GM21381 (cell line): ENCODE results near the gene ANKRD6.

ENCODE experiments used
- ATAC-seq: cut with Tn5 transposase; IDR thresholded peaks from one replicate; pipeline ENCODE4 v1.9.1; 2021; ENCODE audit warnings: mild to moderate bottlenecking, moderate library complexity; ENCODE audit not compliant: unreplicated experiment

ANKRD6 gene

DNA sequence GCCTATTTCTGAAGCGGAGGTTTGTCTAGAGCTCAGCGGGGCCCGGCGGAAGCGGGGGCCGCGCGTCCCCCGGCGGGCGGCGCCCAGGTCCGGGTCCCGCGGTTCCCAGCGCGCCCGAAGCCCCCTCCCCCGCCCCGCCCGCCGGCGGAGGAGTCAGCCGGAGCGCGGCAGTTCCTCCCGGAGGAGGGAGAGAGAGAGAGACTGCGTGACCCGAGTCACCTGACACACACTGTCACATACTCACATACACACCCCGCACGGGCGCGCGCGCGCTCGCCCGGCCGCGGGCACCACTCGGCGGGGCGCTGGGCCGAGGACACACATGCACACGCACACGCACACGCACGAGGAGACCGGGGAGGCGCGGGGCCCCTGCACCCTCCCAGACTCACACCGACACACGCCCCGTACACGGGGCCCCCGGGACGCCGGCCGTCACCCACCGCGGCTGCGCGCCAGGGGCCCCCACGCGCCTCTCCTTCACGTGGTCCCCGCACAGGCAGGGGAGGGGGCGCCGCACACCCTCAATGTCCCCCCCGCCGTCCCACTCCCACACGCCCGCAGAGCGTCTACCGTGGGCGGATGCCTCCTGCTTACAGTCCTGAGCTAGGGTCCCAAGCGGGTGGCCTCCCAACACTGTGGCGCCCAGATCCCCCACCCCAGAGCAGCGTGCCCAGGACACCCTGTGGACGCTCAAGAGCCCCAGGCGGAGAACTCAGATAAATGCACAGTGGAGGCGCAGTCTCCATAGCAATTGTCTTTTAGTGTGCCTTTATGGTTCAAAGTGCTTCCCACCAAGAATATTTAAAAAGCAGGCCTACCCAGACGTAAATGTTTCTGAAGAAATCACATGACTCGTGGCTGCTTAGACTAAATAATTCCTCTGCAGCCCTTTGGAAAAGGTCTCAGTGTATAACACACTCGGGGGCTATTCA is 20.6 kb upstream of the ANKRD6 start, which contains the start of gene RRAGD:
TSS of gene RRAGD (minus strand) at position 203 of the 935 bp plus-strand sequence. CDS start 280 bp downstream, outside the sequence.
- peak; percentile 68 for ATAC-seq

DNA sequence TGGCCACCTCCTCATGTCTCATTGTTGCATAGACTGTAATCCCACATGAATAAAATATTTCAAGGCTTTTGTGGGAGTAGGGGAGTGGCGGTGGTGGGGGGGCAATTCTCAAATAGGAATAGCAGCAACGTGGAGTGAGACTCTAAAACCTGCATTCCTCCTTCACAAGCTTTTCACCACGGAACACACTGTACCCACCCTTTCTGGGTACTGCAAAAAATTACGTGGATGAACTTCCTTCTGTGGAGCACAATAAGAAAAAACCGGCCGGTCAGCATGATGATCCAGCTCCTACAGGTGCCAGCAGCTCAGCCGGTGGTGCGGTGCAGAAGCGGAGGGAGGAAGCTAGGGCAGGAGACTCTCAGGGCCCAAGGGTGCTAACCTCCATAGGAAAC is 19.9 kb upstream of the ANKRD6 start:
- ATAC-seq: no peak

DNA sequence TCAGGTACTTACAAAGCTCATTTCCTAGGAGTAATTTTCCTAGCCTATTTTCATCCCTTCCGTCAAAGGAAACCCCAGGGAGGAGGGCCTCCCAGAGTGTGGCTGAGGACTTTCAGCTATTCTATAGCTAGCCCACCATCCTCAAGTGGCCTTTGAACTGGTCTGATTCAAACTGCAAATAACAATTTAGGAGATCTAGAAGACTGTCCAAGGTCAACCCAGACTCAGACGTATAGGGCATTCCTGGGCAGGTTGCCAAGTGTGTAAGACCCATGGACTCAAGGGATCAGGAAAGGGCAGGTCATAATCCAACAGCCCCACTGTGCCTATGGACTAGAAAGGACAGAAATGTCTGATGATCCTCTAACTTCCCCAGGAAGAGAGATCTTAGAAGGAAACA is 18.7 kb upstream of the ANKRD6 start:
- ATAC-seq: no peak

DNA sequence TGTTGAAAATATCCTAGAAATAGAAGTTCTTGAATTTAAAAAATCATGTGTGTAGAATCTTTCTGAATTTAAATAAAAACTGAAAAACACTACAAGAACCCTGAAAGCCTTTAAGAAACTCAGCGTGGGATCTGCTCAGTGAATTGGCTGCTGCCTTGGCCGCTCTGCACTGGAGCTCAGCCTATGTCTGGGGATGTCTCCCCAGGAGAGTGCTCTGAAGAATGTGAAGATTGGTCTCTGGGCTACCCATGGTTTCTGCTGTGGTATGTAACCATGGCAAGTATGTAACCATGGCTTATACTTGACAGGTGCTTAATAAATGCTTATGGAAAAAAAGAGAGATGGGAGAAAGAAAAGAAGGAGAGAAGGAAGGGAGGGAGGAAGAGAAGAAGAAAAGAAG is 17.8 kb upstream of the ANKRD6 start:
- no peak for ATAC-seq

DNA sequence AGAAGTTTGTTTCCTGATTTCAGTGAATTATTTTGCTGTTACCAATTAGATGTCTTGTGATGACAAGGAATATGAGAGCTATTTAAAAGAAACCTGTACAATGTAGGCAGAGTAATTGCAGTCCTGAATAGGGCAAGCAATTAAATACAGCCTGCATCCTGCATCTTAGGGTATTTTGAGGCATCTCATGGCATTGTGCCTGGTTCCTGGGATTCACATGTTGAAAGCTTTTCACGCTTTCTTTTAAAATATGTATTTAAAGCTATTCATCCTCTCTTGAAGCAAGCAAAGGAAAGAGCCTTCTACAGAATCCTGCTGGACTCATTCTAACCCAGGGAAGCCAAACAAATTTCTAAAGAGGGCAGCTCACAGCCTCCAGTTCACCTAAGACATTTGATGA is 16.2 kb upstream of the ANKRD6 start:
- no peak for ATAC-seq

DNA sequence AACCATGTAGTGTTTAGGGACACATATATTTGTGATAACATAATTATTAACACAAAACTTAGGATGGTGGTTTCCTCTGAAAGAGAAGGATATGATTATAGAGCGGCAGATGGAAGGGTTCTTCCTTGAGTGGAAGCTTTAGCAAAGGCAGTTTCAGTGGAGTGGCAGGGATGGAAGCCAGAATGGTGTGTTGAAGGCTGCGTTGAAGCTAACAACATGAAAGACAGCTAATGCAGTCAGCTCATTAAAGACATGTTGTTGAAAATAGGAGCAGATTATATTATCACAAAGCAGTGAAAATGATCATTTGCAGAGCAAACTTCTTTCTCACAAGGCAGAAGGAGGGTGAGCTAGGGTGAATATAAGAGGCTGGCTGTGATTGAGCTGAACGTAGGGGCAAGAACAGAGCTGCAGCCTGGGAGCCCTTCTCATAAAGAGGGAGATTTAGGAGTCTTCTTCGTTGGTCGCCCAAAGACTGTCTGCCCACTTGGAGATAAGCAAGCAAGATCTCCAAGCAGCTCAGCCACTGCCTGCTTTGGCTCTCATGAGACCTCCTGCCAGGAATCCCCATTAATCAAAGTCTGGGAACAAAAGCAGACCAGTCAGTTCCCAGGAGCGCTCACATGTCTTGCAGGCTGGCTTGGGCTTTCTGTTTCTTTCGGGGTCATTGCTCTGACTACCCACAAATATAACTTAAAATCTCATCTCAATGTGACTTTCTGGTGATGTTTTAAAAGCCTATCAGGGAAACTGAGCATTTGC is 2.6 kb upstream of the ANKRD6 start:
- ATAC-seq: no peak

DNA sequence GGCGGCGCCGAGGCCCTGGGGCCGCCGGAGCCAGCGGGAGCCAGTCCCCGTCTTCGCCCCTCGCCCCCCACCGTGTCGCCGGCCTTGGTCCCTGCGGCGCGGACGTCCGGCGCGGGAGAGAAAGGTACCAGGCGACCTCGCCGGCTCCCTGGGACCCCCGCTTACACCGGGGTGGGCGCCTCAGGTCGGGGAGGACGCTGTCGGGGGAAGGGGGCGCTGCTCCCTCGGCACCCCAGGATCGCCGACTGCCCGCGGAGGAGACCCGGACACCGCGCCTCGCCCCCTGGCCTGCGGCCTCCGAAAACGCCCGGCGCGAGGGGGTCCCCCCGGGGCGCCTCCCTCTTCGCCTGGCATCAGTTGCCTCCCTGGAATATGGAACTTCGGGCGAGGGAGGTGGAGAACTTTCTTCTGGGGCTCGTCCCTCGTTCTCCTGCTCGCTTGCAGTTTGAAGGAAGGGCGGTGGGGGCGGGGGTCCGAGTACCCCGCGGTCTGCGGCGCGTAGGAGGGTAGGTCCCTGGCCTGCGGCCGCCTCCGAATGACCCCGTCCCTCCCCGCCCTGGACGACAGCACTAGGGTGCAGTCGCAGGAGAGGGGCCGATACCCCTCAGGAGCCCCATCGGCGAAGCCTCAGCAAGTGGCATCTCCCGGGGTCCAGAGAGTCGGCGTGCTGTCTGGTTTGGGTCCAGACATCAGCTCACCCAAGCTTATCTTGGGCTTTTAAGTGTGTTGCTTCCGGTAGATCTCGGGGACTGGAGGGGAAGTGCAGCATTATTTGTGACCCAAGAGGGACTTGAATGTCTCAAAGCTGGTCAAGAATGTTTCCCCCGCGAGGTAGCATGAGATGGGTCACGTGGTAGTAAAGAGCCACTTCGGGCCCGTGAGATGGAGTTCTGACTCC is 549 bp downstream of the ANKRD6 start:
- peak; percentile 29 for ATAC-seq

DNA sequence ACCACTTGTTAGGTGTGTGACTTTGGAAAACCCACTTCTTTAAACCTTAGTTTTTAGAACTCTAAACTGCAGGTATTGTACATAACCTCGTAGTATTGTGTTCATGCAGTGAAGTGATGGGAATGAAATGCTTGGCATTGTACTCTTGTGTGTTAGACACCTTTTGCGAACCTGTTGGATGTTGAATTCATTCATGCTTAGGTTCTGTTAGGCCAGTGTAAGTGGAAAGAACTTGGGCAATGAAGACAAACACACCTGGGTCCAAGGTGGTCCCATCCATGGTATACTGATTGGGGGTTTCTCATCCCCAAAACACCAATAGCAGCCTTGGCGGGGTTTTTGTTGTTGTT is 1.2 kb downstream of the ANKRD6 start:
- no peak for ATAC-seq

DNA sequence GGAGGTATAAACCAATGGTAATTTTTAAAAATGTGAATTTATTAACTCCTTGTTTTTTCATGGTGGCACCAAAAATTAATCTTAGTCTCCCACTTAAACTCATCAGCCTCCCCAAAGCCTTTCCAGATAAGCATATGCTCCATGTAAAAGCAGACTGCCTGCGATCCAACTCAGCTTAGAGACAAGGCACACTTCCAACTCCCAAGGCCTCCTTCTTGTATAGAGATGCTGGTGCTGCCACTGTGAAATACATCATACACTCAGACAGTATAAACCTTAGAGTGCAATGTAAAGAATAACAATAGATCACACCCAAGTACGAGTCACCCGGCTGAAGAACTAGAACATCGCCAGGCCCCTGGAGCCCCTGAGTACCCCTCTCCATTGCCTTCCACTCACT is 2.0 kb downstream of the ANKRD6 start:
- no peak for ATAC-seq

DNA sequence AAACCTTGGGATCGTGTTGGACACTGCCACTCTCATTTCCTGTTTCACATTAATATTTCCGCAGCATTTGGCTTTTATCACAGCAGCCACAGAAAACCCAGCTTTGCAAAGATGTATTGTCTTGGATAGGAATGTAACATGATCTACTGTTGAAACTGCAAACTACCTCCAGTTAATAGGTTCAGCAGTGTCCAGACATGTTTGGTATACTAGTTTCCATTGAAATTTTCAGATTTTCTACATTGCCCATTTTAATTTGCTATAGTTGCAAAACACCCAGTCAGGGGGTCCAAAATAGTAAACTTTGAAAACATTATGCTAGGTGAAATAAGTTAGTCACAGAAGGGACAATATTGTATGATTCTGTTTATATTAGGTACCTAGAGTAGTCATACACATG is 3.3 kb downstream of the ANKRD6 start:
- ATAC-seq: no peak

DNA sequence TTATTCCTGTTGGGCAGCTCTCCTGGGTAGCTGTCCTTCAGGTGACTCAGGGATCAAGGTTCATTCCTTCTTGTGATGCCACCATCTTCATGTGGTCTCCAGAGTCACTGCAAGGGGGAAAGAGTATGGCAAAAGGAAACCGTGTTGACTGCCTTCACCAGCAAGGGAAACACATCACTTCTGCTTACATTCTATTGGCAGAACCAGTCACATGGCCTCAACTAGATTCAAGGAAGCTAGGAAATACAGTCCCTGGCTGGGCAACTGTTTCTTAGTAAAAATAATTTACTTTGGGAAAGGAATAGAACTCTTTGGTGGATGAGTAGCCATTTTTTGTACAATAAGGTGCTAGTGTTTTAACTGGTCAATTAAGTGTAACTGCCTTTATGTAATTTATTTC is 5.3 kb downstream of the ANKRD6 start:
- no peak for ATAC-seq

DNA sequence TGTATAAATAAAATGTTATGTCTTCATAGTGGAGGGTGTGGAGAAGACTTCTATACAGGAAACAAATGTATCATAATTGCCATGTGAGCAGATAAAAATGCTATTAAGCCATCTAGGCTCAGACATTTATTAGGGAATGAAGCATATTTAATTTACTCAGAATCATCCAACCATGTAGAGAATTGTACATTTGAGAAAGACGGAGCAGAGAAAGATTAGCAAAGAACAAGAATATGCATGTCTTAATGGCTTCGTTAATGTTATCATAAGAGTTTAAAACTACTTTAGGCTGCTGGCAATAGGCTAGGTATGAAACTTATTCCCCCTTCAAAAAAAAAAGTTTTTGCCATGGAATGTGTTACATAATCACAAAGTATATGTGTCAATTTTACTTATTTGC is 6.1 kb downstream of the ANKRD6 start:
- ATAC-seq: no peak

DNA sequence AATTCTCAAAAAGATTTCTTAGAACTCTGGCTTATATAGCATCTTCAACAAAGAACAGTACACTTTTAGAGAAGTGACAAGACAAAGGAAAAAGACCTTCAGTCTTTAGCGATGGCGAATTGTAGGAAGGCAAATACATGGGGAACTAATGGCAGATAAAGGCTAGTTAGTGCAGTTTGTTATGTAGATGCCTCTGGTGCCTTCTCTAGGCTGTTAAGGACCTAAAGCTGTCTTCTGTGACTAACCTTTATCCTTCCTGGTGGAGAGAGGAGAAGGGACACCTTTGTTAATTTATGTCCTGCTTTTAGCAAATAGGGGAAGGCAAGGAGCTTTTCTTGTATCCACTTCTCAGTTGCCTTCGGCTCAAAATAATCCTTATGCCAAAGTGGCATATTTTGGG is 7.2 kb downstream of the ANKRD6 start:
- ATAC-seq: no peak

DNA sequence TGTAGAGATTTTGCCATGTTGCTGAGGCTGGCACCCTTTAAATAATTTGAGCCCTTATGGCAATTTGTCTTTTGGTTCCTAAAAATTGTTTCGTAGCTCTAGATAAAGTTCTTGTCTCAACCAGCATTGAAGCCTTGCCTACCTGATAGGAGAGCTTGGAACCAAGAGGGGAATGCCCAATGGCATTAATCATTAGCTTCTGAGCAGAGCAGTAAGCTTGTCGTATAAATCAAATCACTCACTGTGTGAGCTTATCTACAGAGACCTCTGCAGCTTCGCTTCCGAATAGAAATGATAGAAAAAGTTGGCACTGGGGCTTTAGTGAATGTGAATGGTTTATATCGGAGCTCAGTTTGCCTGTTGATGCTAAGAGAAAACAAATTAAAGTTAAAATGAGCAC is 10.7 kb downstream of the ANKRD6 start:
- ATAC-seq: no peak

DNA sequence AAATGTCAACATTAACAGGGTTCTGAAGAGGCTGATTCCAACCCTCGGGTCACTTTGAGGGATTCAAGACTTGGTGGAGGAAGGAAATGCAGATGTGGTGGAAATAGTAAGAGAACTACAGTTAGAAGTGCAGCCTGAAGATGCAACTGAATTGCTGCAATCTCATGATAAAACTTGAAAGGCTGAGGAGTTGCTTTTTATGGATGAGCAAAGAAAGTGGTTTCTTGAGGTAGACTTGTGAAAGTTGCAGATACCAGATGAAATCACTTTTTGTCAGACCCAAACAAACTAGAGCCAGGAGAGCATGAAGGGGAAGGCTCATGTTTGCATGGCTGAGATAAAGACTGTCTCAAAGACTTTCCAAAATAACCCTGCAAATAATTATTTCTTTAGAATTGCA is 16.2 kb downstream of the ANKRD6 start:
- ATAC-seq: no peak

DNA sequence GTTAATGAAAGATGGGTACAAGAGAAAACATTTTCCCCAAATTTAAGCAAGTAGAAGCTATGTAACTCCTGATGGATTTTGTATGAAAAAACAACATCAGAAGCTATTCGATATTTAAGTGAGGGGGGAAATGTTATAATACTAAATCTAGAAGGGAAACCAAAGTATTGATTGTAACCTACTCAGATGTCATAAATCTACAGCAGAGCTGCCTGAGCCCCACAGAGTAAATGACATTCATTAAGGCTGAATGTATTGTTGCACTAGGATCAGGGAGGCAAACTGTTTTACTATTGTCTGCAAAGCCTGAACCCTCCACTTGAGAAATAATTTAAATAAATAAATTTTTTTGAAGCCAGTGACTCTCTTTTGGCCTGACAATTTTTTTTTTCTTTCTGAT is 19.3 kb downstream of the ANKRD6 start:
- no peak for ATAC-seq

DNA sequence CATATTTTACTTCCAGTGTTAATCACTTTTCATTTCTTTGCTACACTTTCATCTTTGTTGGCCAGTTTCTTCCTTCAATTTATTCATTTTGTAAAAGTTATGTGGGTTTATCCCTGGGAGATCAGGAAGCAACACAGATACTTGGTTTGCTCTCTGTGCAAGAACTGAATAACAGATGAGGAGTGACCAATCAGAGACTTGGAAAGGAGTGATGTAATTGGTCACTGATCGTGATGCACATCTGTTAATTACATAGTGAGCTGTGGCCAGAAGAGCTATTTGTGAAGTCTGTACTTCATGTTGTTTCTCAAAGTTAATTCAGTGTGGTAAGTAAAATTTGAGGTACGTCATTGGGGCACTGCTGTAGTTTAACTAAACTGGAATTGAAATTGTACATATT is 21.3 kb downstream of the ANKRD6 start:
- ATAC-seq: no peak

DNA sequence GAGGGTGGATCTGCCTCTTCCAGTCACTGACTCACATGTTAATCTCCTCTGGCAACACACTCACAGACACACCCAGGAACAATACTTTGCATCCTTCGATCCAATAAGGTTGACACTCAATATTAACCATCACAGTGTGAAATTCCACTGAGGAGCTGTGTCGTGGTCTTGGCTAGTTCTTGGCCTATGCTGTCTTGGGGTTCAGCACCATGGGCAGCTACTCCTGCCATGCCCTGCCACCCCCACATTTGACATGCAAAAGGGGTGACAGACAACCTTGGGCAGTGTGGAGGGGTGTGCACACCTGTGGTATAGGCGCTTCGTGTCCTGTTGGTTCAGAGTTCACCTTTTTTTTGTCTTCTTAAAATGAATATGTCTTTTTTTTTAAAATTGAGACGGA is 25.8 kb downstream of the ANKRD6 start:
- ATAC-seq: no peak

DNA sequence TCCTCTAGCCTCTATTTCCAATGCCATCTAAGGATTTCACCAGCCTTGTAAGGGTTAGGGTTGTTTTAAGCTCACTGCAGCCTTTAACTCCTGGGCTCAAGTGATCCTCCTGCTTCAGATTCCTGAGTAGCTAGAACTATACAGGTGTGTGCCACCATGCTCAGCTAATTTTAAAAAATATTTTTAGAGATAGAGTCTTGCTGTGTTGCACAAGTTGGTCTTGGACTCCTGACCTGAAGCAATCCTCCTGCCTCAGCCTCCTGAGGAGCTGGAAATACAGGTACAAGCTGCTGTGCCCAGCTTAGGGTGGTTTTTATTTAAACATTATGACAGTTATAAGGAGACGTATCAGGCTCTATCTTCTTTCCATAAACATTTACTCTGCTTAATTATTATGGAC is 26.5 kb downstream of the ANKRD6 start:
- no peak for ATAC-seq

DNA sequence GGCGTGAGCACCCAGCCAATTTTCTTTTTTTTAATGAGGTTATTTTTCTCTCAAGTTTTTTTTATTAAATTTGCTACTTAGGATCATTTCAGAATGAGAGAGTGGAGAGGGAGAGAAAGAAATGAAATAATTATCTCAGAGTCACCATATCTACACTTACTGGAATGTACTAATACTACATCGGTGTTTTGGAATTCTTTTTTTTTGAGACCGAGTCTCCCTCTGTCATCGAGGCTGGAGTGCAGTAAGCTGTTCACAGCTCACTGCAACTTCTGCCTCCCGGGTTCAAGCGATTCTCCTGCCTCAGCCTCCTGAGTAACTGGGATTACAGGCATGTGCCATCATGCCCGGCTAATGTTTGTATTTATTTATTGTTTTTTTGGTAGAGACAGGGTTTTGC is 27.8 kb downstream of the ANKRD6 start:
- no peak for ATAC-seq

DNA sequence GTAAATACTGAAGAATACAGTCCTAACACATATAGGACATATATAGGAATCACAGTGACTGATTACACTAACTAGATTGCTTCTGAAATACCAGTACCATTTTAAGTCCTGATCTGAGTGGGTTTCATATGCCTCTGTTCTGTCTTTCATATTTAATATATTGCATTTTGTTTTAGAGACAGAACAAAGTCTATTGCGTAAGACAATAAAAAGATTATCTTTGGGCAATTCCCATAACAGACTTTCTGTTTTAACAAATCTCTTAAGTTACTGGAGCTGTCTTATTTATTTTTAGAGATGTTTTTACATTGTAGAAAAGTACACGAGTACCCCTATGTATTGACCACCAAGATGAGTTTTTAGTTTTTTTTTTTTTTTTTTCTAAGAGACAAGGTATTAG is 29.6 kb downstream of the ANKRD6 start:
- ATAC-seq: no peak
